ENCODE measurements around the gene RAB27B.

The RAB27B gene

GRCh38 chr18:54909538-54909937 lies 81.3 kb downstream of the RAB27B start:
- no peak overlapping the region for H3K27ac ChIP-seq
- ChIA-PET POLR2A (ENCODE audit: low non-redundant PET) (no interaction called here), CTCF (interaction anchor here (0.6 kb wide), 1 partner anchor 475 kb away, joined by 4 read pairs; no protein-coding TSS in a partner anchor)
- DNase-seq (ENCODE audit: low spot score), result no peak
- TF ChIP-seq, protein P1, sequence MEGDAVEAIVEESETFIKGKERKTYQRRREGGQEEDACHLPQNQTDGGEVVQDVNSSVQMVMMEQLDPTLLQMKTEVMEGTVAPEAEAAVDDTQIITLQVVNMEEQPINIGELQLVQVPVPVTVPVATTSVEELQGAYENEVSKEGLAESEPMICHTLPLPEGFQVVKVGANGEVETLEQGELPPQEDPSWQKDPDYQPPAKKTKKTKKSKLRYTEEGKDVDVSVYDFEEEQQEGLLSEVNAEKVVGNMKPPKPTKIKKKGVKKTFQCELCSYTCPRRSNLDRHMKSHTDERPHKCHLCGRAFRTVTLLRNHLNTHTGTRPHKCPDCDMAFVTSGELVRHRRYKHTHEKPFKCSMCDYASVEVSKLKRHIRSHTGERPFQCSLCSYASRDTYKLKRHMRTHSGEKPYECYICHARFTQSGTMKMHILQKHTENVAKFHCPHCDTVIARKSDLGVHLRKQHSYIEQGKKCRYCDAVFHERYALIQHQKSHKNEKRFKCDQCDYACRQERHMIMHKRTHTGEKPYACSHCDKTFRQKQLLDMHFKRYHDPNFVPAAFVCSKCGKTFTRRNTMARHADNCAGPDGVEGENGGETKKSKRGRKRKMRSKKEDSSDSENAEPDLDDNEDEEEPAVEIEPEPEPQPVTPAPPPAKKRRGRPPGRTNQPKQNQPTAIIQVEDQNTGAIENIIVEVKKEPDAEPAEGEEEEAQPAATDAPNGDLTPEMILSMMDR (conservative IDR thresholded peaks at IDR 0.05; ENCODE audit: low read depth), result no peak

GRCh38 chr18:54910161-54910919 lies 82.1 kb downstream of the RAB27B start:
- CTCF ChIA-PET, result no interaction called here

GRCh38 chr18:54911551-54911950 lies 83.3 kb downstream of the RAB27B start:
- no peak for DNase-seq (ENCODE audit: low spot score)
- ChIA-PET POLR2A (ENCODE audit: low non-redundant PET) (no interaction called here), CTCF (no interaction called here)
- TF ChIP-seq, protein P1 (conservative IDR thresholded peaks at IDR 0.05; ENCODE audit: low read depth), result no peak
- no peak overlapping the region for H3K27ac ChIP-seq

More at GRCh38 chr18:54910161-54910919, 82.1 kb downstream of the RAB27B start:
- no peak for DNase-seq (ENCODE audit: low spot score)
- POLR2A ChIA-PET (ENCODE audit: low non-redundant PET), result no interaction called here
- H3K27ac ChIP-seq, result no peak overlapping the region
- TF ChIP-seq, protein P1 (conservative IDR thresholded peaks at IDR 0.05; ENCODE audit: low read depth), result no peak

DNA sequence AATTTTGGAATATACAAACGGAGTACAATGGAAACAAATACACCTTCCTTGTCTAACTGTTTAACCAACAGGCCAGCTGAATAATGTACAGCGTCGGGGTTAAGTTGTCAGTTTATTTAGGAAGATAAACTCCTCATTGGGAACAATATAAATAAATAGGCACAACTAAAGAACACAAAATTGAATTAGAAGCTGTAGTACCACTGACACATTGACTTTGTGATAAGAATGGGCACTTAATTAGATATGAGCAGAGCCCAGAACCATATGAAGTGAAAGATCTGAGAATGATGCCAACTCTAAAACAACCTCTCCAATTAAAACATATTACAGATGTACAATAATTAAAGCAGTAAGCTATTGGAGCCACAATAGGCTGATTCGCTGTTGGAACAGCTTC lies 86.5 kb downstream of the RAB27B start:
- no peak overlapping the region for H3K27ac ChIP-seq
- no peak for DNase-seq (ENCODE audit: low spot score)
- POLR2A ChIA-PET (ENCODE audit: low non-redundant PET), result no interaction called here
- CTCF ChIA-PET, result no interaction called here
- TF ChIP-seq, protein P1 (conservative IDR thresholded peaks at IDR 0.05; ENCODE audit: low read depth), result no peak

GRCh38 chr18:54916507-54916906 lies 88.2 kb downstream of the RAB27B start:
- ChIA-PET CTCF (no interaction called here), POLR2A (ENCODE audit: low non-redundant PET) (no interaction called here)
- TF ChIP-seq, protein P1 (conservative IDR thresholded peaks at IDR 0.05; ENCODE audit: low read depth), result no peak
- no peak for DNase-seq (ENCODE audit: low spot score)
- H3K27ac ChIP-seq, result no peak overlapping the region

DNA sequence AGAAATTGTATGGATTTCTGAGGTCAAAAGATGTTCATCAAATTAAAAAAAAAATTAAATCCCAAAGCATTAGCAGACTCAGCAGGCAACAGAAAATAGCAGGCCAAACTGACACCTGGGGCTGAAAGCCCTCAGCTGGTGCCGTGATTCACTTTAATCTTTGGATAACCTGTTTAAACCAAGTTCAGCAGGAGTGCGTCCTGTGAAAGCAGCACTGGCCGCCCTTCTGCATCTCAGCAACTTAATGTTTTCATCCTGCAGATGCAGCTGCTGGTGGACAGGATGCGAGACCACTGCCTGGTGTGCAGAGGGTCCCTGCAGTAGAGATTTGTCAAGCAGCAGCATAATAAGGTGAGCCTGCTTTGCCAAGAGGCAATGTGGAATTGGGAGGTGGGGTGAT lies 89.8 kb downstream of the RAB27B start:
- no peak for DNase-seq (ENCODE audit: low spot score)
- no peak overlapping the region for H3K27ac ChIP-seq
- ChIA-PET CTCF (no interaction called here), POLR2A (ENCODE audit: low non-redundant PET) (no interaction called here)
- TF ChIP-seq, protein P1 (conservative IDR thresholded peaks at IDR 0.05; ENCODE audit: low read depth), result no peak
